Osteocyte (in vitro differentiated cells): ENCODE results near the gene CXCL5. TPM values are rescaled to one million over a fixed set of nuclear protein-coding genes. Genes with fewer than 3 reads are reported as not detected.

Source experiments
- DNase-seq: peaks from one replicate; pipeline ENCODE4 v3.0.0; 2021; ENCODE audit warnings: mixed read lengths; ENCODE audit not compliant: unreplicated experiment; ENCODE audit errors: extremely low spot score
- H3K27ac Mint-ChIP-seq: one replicate; pipeline ENCODE4 v1.8.0; 2021; ENCODE audit warnings: mild to moderate bottlenecking, mixed read lengths; ENCODE audit not compliant: unreplicated experiment
- H3K27me3 Mint-ChIP-seq: one replicate; pipeline ENCODE4 v1.8.0; 2021; ENCODE audit warnings: mixed read lengths; ENCODE audit not compliant: unreplicated experiment
- H3K36me3 Mint-ChIP-seq: one replicate; pipeline ENCODE4 v1.8.0; 2021; ENCODE audit warnings: mixed read lengths; ENCODE audit not compliant: unreplicated experiment
- H3K4me1 Mint-ChIP-seq: one replicate; pipeline ENCODE4 v1.8.0; 2021; ENCODE audit warnings: mixed read lengths; ENCODE audit not compliant: unreplicated experiment
- H3K4me3 Mint-ChIP-seq: one replicate; pipeline ENCODE4 v1.8.0; 2021; ENCODE audit warnings: mild to moderate bottlenecking, moderate library complexity, mixed read lengths; ENCODE audit not compliant: unreplicated experiment
- H3K9me3 Mint-ChIP-seq: one replicate; pipeline ENCODE4 v1.8.0; 2021; ENCODE audit warnings: mixed read lengths; ENCODE audit not compliant: unreplicated experiment
- total RNA-seq: library from RNA; stranded (reverse); gene quantifications from 2 replicates; pipeline ENCODE4 v1.2.1, GENCODE V29; 2021
- TF ChIP-seq, protein P1 (sequence below): fragments of 200-600 bp; sonication (generic); IDR thresholded peaks from 2 replicates; pipeline ENCODE4 v1.5.0; 2021; ENCODE audit warnings: antibody characterized with exemption, mild to moderate bottlenecking, moderate library complexity

The CXCL5 gene
- total RNA-seq, 1 donor from 2014 or later, result 0.13 TPM

GRCh38 chr4:73992050-73992449 is 6.4 kb downstream of the CXCL5 start:
- peaks cover 56% of the 10 kb centered on the region for H3K27me3 Mint-ChIP-seq
- DNase-seq, result no peak
- TF ChIP-seq, protein P1, sequence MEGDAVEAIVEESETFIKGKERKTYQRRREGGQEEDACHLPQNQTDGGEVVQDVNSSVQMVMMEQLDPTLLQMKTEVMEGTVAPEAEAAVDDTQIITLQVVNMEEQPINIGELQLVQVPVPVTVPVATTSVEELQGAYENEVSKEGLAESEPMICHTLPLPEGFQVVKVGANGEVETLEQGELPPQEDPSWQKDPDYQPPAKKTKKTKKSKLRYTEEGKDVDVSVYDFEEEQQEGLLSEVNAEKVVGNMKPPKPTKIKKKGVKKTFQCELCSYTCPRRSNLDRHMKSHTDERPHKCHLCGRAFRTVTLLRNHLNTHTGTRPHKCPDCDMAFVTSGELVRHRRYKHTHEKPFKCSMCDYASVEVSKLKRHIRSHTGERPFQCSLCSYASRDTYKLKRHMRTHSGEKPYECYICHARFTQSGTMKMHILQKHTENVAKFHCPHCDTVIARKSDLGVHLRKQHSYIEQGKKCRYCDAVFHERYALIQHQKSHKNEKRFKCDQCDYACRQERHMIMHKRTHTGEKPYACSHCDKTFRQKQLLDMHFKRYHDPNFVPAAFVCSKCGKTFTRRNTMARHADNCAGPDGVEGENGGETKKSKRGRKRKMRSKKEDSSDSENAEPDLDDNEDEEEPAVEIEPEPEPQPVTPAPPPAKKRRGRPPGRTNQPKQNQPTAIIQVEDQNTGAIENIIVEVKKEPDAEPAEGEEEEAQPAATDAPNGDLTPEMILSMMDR, result no peak
- H3K27ac Mint-ChIP-seq, result no peak overlapping the region
- no peaks in the 10 kb centered on the region for H3K9me3 Mint-ChIP-seq
- H3K4me3 Mint-ChIP-seq, result no peak overlapping the region
- H3K36me3 Mint-ChIP-seq, result no peaks in the 10 kb centered on the region
- H3K4me1 Mint-ChIP-seq, result no peaks in the 10 kb centered on the region

DNA sequence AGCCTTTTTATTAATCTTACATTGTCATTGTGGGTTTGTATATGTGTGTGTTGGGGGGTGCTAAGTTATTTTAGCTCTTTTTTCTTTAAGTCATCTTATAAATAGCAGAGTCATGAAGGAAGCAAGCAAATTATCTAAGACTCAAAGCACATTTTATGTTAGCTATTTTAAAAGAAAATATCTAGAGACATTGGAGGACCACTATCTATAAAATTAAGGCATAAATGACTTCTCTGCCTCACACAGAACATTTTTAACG is 6.8 kb downstream of the CXCL5 start:
- Mint-ChIP-seq H3K4me1 (no peaks in the 10 kb centered on the region), H3K9me3 (no peaks in the 10 kb centered on the region), H3K36me3 (no peaks in the 10 kb centered on the region), H3K27ac (no peak overlapping the region), H3K27me3 (peaks cover 59% of the 10 kb centered on the region), H3K4me3 (no peak overlapping the region)
- TF ChIP-seq, protein P1, result no peak
- no peak for DNase-seq

DNA sequence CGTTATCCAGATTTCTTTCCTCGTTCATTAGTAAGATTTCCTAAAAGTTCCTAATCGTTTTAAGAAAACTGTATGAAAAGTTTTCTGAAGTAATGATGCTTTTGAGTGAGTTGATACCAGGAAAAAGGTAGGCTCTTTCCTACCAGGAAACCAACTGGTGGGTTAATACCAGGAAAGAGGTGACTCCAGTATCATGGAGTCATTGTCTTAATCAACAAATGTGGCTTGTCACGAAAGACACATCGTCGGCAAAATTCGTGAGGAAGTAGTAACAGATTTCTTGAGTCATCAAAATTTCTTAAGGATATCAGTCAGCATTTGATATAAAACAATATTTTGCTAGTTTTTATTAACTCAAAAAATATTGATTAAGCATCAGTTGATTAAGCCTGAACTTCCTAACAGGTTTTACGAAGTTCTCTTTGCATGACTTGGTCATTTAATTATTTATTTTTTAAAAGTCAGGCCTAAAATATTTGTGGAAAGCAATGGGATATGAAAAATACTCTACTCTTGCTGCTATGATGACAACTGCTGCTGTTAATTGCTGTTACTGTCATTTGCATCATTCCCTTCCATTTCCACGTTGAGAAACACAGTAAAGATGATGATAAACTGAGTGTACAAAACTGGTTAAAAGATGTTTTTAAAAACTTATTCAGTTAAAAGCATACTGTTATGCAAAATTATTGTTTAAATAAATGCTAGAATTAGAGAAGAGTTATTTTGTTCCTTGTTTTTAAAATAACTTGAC is 7.3 kb downstream of the CXCL5 start:
- Mint-ChIP-seq H3K9me3 (no peaks in the 10 kb centered on the region), H3K27ac (no peak overlapping the region), H3K4me3 (no peak overlapping the region), H3K27me3 (peaks cover 57% of the 10 kb centered on the region), H3K4me1 (no peaks in the 10 kb centered on the region), H3K36me3 (no peaks in the 10 kb centered on the region)
- TF ChIP-seq, protein P1, result no peak
- no peak for DNase-seq

DNA sequence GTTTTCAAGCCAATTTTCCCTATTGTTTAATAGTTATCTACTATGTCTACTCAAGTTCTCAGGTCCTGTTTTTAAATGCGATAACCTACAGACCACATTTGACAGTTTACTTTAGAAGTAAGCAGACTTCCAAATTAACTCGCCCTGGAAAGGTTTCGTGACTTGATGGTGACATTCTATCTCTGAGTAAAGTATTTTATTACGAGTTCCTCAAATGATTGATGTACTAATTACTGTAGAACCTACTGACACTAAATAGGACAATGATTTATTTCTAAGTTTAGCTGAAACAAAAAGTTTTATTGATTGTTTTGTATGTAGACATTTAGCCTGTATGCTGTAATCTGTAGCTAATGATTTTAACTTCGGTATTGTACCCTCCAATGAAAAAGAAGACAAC is 8.5 kb downstream of the CXCL5 start:
- Mint-ChIP-seq H3K4me3 (no peak overlapping the region), H3K9me3 (no peaks in the 10 kb centered on the region), H3K4me1 (no peaks in the 10 kb centered on the region), H3K27ac (no peak overlapping the region), H3K36me3 (no peaks in the 10 kb centered on the region), H3K27me3 (peaks cover 52% of the 10 kb centered on the region)
- TF ChIP-seq, protein P1, result no peak
- DNase-seq, result no peak

DNA sequence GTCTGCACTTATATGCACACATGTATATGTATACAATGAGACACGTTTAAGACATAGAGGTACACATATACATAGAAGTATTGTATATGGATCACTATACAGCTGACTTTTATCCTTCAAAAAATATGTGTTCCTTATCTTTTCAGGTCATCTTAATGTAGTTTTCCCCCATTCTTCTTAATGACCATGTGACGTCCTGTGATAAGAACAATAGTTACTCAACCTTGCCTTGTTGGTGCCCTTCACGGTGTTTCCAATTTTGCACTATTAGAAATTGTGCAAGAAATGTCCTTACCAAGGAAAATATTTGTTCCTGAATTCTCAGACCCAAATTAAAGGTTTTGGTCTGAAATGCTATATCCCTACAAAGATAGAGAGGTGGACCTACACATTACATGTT is 9.4 kb downstream of the CXCL5 start:
- no peak for DNase-seq
- Mint-ChIP-seq H3K4me3 (no peak overlapping the region), H3K4me1 (no peaks in the 10 kb centered on the region), H3K27me3 (peaks cover 47% of the 10 kb centered on the region), H3K36me3 (no peaks in the 10 kb centered on the region), H3K9me3 (no peaks in the 10 kb centered on the region), H3K27ac (no peak overlapping the region)
- TF ChIP-seq, protein P1, result no peak
